Measurements from ENCODE around the gene TERT.
A peak's percentile ranks its signal among the peaks of the same experiment; 100 is the strongest.

The TERT gene

GRCh38 chr5:1259806-1260480, 34.9 kb downstream of the TERT start:
- TF ChIP-seq ZSCAN4 (tag by site-specific recombination; IDR thresholded peaks at IDR 0.05), result peak; percentile 16; the same call in 1 of the 2 replicates
- no peak for TF ChIP-seq KLF8 (tag by site-specific recombination; IDR thresholded peaks at IDR 0.05)
- no peak for TF ChIP-seq REST (tag by site-specific recombination; IDR thresholded peaks at IDR 0.05)
- H3K4me3 ChIP-seq (ENCODE audit: low read depth, low read length), result no peak overlapping the region
- no peaks in the 10 kb centered on the region for H3K4me1 ChIP-seq (ENCODE audit: control insufficient read depth, insufficient read depth, low read length)
- H3K36me3 ChIP-seq (ENCODE audit: control insufficient read depth in 2 of 2, insufficient read depth in 1 of 2, low read length in 2 of 2), result no peaks in the 10 kb centered on the region
- no peak overlapping the region for H3K27ac ChIP-seq (ENCODE audit: extremely low read depth, low read depth, low read length)
- CTCF ChIA-PET, result no interaction called here
- POLR2A ChIA-PET, result no interaction called here
- no peaks in the 10 kb centered on the region for H3K9me3 ChIP-seq (ENCODE audit: control insufficient read depth, insufficient read depth, low read depth, low read length)

- Histone ChIP-seq H3K4me3 (ENCODE audit: low read depth, low read length) (no peak overlapping the region), H3K36me3 (ENCODE audit: control insufficient read depth in 2 of 2, insufficient read depth in 1 of 2, low read length in 2 of 2) (no peaks in the 10 kb centered on the region), H3K9me3 (ENCODE audit: control insufficient read depth, insufficient read depth, low read depth, low read length) (no peaks in the 10 kb centered on the region), H3K4me1 (ENCODE audit: control insufficient read depth, insufficient read depth, low read length) (no peaks in the 10 kb centered on the region), H3K27ac (ENCODE audit: extremely low read depth, low read depth, low read length) (no peak overlapping the region)
- ChIA-PET POLR2A (no interaction called here), CTCF (no interaction called here)
- TF ChIP-seq ZNF580 (tag by site-specific recombination; IDR thresholded peaks at IDR 0.05) (no peak), TSHZ1 (tag by site-specific recombination; IDR thresholded peaks at IDR 0.05; ENCODE audit: borderline replicate concordance) (no peak), ZNF529 (tag by site-specific recombination; IDR thresholded peaks at IDR 0.05; ENCODE audit: insufficient replicate concordance) (no peak), ZNF501 (tag by site-specific recombination; IDR thresholded peaks at IDR 0.05) (no peak)
Measured at GRCh38 chr5:1257841-1258240, 37.0 kb downstream of the TERT start.

- Histone ChIP-seq H3K4me3 (ENCODE audit: low read depth, low read length) (no peak overlapping the region), H3K9me3 (ENCODE audit: control insufficient read depth, insufficient read depth, low read depth, low read length) (no peaks in the 10 kb centered on the region), H3K4me1 (ENCODE audit: control insufficient read depth, insufficient read depth, low read length) (no peaks in the 10 kb centered on the region), H3K36me3 (ENCODE audit: control insufficient read depth in 2 of 2, insufficient read depth in 1 of 2, low read length in 2 of 2) (no peaks in the 10 kb centered on the region), H3K27ac (ENCODE audit: extremely low read depth, low read depth, low read length) (no peak overlapping the region)
- no peak for TF ChIP-seq ZSCAN4 (tag by site-specific recombination; IDR thresholded peaks at IDR 0.05)
- TF ChIP-seq ZNF18 (tag by site-specific recombination; IDR thresholded peaks at IDR 0.05), result no peak
- TF ChIP-seq ZNF645 (tag by site-specific recombination; IDR thresholded peaks at IDR 0.05), result no peak
- no peak for TF ChIP-seq ZNF704 (tag by site-specific recombination; IDR thresholded peaks at IDR 0.05)
- TF ChIP-seq ZNF292 (tag by site-specific recombination; IDR thresholded peaks at IDR 0.05; ENCODE audit: borderline replicate concordance, low read depth), result no peak
- TF ChIP-seq ZNF114 (tag by site-specific recombination; IDR thresholded peaks at IDR 0.05), result no peak
- TF ChIP-seq BCL11A (tag by site-specific recombination; IDR thresholded peaks at IDR 0.05; ENCODE audit: low read depth), result no peak
- no peak for TF ChIP-seq ZNF623 (tag by site-specific recombination; IDR thresholded peaks at IDR 0.05)
- TF ChIP-seq GLI2 (tag by site-specific recombination; IDR thresholded peaks at IDR 0.05; ENCODE audit: borderline replicate concordance, low read depth), result no peak
- TF ChIP-seq ZNF112 (tag by site-specific recombination; IDR thresholded peaks at IDR 0.05), result no peak
- ChIA-PET POLR2A (no interaction called here), CTCF (no interaction called here)
Measured at GRCh38 chr5:1257363-1257762, 37.5 kb downstream of the TERT start.
